SJCRH30 (cell line): ENCODE results near the gene ATP10D. TPM values are rescaled to one million over a fixed set of nuclear protein-coding genes. Genes with fewer than 3 reads are reported as not detected.

Source experiments
- DNase-seq, 2 experiments: peaks; one replicate each; pipeline ENCODE4 v3.0.0-alpha.2; 2015 to 2020
- H3K27ac ChIP-seq: fragments of 250-450 bp; sonication (Bioruptor Pico); 2 replicates; pipeline ENCODE4 v1.5.1; 2020; ENCODE audit warnings: mild to moderate bottlenecking, moderate library complexity
- H3K27me3 ChIP-seq: fragments of 250-450 bp; sonication (Bioruptor Pico); 2 replicates; pipeline ENCODE4 v1.5.1; 2020; ENCODE audit warnings: mild to moderate bottlenecking, moderate library complexity
- H3K36me3 ChIP-seq: fragments of 250-450 bp; sonication (Bioruptor Pico); 2 replicates; pipeline ENCODE4 v1.5.1; 2020; ENCODE audit warnings: mild to moderate bottlenecking, moderate library complexity
- H3K4me1 ChIP-seq: fragments of 250-450 bp; sonication (Bioruptor Pico); 2 replicates; pipeline ENCODE4 v1.5.1; 2020; ENCODE audit warnings: mild to moderate bottlenecking, moderate library complexity
- H3K4me3 ChIP-seq: fragments of 250-450 bp; sonication (Bioruptor Pico); 2 replicates; pipeline ENCODE4 v1.5.1; 2020; ENCODE audit warnings: mild to moderate bottlenecking, moderate library complexity
- H3K9me3 ChIP-seq: fragments of 250-450 bp; sonication (Bioruptor Pico); replicated peaks from 2 replicates; pipeline ENCODE4 v1.5.1; 2020; ENCODE audit warnings: mild to moderate bottlenecking, moderate library complexity
- total RNA-seq: library from RNA; depleted of rRNA; stranded (reverse); fragments of >200 nt; shearing (Covaris generic); gene quantifications from 2 replicates; pipeline ENCODE4 v1.2.3, GENCODE V29; 2014; rRNA removed

Gene ATP10D
- total RNA-seq: 2.6 and 2.7 TPM in 2 replicates

DNA sequence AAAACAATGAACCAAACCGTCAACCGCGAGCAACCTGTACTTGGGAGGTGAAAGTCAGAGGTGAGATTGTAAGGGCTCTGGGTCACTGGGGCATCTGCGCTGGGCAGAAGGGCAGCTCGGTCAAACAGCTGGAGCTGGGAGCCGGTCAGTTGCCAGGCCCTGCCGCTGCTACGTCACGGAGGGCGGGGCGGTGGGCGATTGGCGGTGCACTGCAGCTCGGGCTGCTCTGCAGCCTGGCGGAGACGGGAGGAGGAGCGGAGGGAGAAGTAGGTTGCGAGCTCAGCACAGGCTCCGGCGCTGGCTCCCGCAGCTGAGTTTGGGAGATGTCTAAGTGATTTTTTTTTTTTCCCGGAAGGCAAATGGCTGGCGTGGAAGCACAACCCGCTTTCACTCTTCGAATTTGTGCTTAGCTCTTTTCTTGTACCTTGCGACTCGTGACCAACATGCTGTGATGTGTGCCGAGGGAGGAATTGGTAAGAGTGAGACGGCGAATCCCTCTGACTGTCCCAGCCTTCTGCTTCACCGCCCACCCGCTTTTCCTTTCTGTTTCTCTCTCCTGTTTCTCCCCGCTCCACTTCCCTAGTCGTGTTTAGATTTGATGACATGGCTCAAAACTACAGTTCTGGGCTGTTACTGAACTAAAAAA lies at the start of gene ATP10D:
Gene ATP10D, plus strand, starts transcription at position 229 of the 646 bp plus-strand sequence. CDS start 27,266 bp downstream, outside the sequence.
- Histone ChIP-seq H3K27ac (peak within 1 kb of the TSS; percentile 37; the same call in 1 of the 2 replicates), H3K4me1 (no peaks in the 10 kb centered on the region), H3K9me3 (no peaks in the 10 kb centered on the region), H3K36me3 (no peaks in the 10 kb centered on the region), H3K4me3 (peak within 1 kb of the TSS; percentile 65), H3K27me3 (no peaks in the 10 kb centered on the region)
- DNase-seq: peak; percentile 87

GRCh38 chr4:47442980-47443379 lies 42.1 kb upstream of the ATP10D start:
- no peak overlapping the region for H3K27ac ChIP-seq
- no peaks in the 10 kb centered on the region for H3K4me1 ChIP-seq
- no peak overlapping the region for H3K4me3 ChIP-seq

GRCh38 chr4:47444031-47444430 lies 41.0 kb upstream of the ATP10D start:
- no peaks in the 10 kb centered on the region for H3K36me3 ChIP-seq
- H3K9me3 ChIP-seq: no peaks in the 10 kb centered on the region
- no peak for DNase-seq
- H3K4me1 ChIP-seq: no peaks in the 10 kb centered on the region
- H3K27me3 ChIP-seq: no peaks in the 10 kb centered on the region
- no peak overlapping the region for H3K27ac ChIP-seq
- no peak overlapping the region for H3K4me3 ChIP-seq

More at GRCh38 chr4:47442980-47443379, 42.1 kb upstream of the ATP10D start:
- Histone ChIP-seq H3K9me3 (no peaks in the 10 kb centered on the region), H3K36me3 (no peaks in the 10 kb centered on the region), H3K27me3 (no peaks in the 10 kb centered on the region)
- no peak for DNase-seq

DNA sequence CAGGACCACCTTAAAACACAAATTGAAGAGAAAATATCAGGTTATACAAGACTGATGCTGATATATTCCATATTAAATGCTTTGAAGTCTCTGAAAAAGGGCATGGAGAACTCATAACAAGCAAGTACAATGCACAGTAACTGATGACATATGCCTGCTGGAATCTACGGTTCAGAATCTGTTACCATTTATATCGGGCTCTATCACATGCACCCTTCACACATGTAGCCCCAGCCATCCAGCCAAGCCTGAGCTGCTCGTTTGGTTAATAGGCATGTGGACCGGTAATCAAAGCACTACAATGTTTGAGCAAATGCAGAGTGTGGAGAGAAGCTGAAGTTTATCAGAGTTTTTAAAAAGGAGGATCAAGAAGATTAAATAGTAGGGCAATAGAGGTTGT lies 33.4 kb upstream of the ATP10D start:
- Histone ChIP-seq H3K4me3 (no peak overlapping the region), H3K36me3 (peaks cover 6% of the 10 kb centered on the region), H3K4me1 (no peaks in the 10 kb centered on the region), H3K27ac (no peak overlapping the region), H3K27me3 (no peaks in the 10 kb centered on the region), H3K9me3 (no peaks in the 10 kb centered on the region)
- no peak for DNase-seq

DNA sequence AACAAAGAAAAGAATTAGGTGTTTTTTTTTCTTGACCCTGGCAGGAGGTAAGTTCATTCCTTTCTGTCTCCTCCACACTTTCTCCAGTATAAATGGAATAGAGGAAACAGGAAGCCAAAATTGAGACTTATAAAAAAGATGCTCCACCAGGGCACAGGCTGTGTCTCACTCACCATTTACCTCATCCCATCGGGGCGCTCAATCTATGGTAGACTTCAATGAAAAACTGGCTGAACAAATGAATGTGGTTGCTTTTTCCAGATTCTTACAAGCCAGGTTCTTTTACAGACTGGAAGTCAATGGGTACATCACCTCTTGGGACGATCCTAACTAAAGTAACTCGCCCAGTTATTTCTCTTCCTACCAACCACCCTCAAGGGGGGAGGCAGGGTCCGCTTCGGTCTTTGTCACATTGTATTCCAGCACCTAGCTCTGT lies 22.3 kb upstream of the ATP10D start:
- Histone ChIP-seq H3K27me3 (no peaks in the 10 kb centered on the region), H3K9me3 (no peaks in the 10 kb centered on the region), H3K36me3 (no peaks in the 10 kb centered on the region), H3K4me1 (no peaks in the 10 kb centered on the region), H3K4me3 (peak overlapping the region; percentile 81), H3K27ac (no peak overlapping the region; the same call in 1 of the 2 replicates)
- no peak for DNase-seq

DNA sequence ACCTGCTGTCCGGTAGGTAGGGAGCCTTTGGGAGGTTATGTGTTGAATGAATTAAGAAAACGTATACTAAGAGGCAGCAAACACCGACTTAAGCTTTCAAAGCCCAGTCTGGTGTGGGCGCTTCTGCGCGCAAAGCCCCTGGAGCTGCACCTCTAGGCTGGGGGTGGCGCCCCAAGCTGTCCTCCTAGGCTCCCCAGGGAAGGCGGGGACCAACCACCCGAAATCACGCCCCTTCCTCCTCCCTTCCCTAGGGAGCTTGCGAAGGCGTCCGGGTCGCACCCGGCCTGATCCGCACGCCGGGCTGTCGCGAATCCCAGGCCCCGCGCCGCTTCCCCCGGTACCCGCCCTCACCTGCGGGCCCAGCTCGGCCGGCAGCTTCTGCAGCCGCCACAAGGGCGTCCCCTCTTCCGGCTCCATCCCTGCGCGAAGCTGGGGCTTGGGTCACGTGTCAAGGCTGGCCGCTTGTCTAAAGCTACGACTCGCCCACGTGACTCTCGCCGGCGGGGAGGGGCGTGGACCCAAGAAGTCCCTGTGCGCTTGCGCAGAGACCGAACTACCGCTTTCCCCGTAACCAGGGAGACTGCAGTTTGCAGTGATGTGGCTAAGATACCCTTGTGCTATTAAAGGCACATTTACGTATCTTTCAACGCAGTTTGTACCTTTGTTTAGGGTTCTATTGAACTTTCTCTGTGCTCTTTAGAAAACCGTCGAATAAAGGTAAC lies 21.7 kb upstream of the ATP10D start, which contains the start of gene COMMD8:
Gene COMMD8, minus strand, starts transcription at position 468 of the 722 bp plus-strand sequence. Its CDS starts 51 bp downstream, at position 417.
- H3K27me3 ChIP-seq: no peaks in the 10 kb centered on the region
- H3K9me3 ChIP-seq: no peaks in the 10 kb centered on the region
- H3K27ac ChIP-seq: peak within 1 kb of the TSS; percentile 43; the same call in 1 of the 2 replicates
- DNase-seq: peak; percentile 95 to 96
- H3K4me3 ChIP-seq: peak within 1 kb of the TSS; percentile 81
- H3K4me1 ChIP-seq: no peaks in the 10 kb centered on the region
- no peaks in the 10 kb centered on the region for H3K36me3 ChIP-seq

- H3K4me3 ChIP-seq: no peak overlapping the region
- no peaks in the 10 kb centered on the region for H3K27me3 ChIP-seq
- no peaks in the 10 kb centered on the region for H3K4me1 ChIP-seq
- no peaks in the 10 kb centered on the region for H3K9me3 ChIP-seq
- H3K36me3 ChIP-seq: no peaks in the 10 kb centered on the region
- no peak overlapping the region for H3K27ac ChIP-seq
- DNase-seq: no peak
Measured at GRCh38 chr4:47465004-47465403, 20.1 kb upstream of the ATP10D start.

DNA sequence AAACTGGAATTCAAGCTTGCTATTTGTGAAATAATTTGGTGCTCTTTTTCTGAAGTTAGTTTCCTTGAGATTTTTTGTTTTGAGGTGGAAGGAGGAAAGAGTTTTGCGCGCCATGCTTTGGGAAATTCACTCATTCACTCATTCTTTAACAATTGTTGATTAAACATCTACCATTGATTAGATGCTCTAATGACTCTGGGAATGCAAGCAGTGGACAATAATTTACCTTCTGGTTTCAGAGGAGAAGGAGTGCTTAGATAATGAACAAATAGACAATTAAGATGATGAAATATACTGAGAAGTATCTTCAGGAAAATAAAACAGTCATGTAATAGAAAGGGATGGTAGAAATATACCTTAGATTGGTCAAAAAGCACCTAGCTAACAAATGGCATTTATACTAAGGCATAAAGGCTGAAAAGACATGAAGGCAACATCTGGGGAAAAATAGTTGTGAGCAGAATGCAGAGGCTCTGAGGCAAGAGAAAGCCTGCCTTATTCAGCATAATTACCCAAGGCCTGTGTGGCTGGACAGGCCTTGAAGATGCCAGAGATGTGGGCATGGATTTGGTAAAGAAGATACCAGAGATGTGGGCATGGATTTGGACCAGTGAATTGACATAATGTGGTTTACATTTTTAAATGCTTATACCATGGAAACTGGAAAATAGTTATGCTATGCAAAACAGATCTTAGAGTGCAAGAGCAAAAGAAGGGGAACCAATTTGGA lies 18.9 kb upstream of the ATP10D start:
- Histone ChIP-seq H3K27me3 (no peaks in the 10 kb centered on the region), H3K4me3 (no peak overlapping the region), H3K9me3 (no peaks in the 10 kb centered on the region), H3K36me3 (no peaks in the 10 kb centered on the region), H3K4me1 (no peaks in the 10 kb centered on the region), H3K27ac (no peak overlapping the region)
- no peak for DNase-seq

DNA sequence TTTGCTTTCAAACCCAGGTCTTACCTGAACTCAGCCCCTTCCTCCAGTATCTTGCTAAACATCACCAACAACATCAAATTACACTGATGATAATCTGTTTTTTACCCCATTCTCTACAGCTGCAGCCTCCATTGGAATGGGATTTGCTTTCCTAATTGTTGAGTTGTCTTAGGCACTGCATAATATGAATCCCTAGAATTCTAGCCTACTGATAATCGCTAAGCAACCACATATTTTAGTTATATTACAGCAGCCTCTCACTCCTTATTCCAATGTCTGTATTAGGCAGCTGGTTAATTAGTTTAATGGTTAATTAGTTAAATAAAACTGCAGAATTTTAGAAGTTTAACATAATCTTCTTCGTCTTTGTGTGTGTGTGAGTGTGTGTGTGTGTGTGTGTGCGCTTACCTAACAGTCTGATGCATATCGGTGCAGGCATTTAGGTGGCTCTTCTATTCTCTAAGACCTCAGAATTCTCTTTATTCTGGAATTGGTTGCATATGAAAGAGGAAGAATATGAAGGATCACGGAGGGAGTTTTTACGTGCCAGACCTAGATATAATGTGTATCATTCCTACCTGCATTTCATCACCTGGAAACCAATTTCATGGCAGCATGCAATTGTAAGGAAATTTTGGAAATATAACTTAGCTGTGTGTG lies 16.2 kb upstream of the ATP10D start:
- Histone ChIP-seq H3K4me3 (no peak overlapping the region), H3K4me1 (no peaks in the 10 kb centered on the region), H3K9me3 (no peaks in the 10 kb centered on the region), H3K27ac (no peak overlapping the region), H3K27me3 (0 out of 2 replicates have a peak, but pooled peaks cover 8% of the 10 kb centered on the region), H3K36me3 (no peaks in the 10 kb centered on the region)
- DNase-seq: no peak

- no peak overlapping the region for H3K27ac ChIP-seq
- no peaks in the 10 kb centered on the region for H3K4me1 ChIP-seq
- H3K9me3 ChIP-seq: no peaks in the 10 kb centered on the region
- H3K27me3 ChIP-seq: 0 out of 2 replicates have a peak, but pooled peaks cover 8% of the 10 kb centered on the region
- no peak overlapping the region for H3K4me3 ChIP-seq
- H3K36me3 ChIP-seq: no peaks in the 10 kb centered on the region
- no peak for DNase-seq
Measured at GRCh38 chr4:47469951-47470350, 15.1 kb upstream of the ATP10D start.

- Histone ChIP-seq H3K9me3 (no peaks in the 10 kb centered on the region), H3K4me3 (no peak overlapping the region), H3K4me1 (no peaks in the 10 kb centered on the region), H3K27ac (no peak overlapping the region), H3K36me3 (no peaks in the 10 kb centered on the region), H3K27me3 (0 out of 2 replicates have a peak, but pooled peaks cover 8% of the 10 kb centered on the region)
- DNase-seq: no peak
Measured at GRCh38 chr4:47471064-47471463, 14.0 kb upstream of the ATP10D start.

DNA sequence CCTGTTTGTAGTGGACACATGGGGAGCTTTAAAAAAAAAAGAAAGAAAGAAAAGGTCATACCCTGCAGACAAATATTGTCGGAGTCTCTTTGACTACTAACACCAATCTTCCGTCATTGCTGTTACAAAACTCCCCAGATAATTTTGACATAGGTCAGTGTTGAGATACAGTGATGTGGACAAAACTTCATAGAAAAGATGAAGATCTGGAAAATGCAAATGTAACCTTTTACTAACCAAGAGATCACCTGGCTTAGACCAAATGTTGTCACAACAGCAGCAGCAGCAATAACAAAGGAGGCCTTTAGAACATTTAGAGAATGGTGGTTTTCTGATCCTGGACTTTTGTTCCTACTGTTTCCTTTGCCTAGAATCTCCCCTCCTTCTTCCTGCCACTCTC lies 13.5 kb upstream of the ATP10D start:
- H3K4me1 ChIP-seq: no peaks in the 10 kb centered on the region
- H3K27me3 ChIP-seq: 0 out of 2 replicates have a peak, but pooled peaks cover 8% of the 10 kb centered on the region
- DNase-seq: no peak
- H3K4me3 ChIP-seq: no peak overlapping the region
- H3K36me3 ChIP-seq: no peaks in the 10 kb centered on the region
- no peaks in the 10 kb centered on the region for H3K9me3 ChIP-seq
- no peak overlapping the region for H3K27ac ChIP-seq

DNA sequence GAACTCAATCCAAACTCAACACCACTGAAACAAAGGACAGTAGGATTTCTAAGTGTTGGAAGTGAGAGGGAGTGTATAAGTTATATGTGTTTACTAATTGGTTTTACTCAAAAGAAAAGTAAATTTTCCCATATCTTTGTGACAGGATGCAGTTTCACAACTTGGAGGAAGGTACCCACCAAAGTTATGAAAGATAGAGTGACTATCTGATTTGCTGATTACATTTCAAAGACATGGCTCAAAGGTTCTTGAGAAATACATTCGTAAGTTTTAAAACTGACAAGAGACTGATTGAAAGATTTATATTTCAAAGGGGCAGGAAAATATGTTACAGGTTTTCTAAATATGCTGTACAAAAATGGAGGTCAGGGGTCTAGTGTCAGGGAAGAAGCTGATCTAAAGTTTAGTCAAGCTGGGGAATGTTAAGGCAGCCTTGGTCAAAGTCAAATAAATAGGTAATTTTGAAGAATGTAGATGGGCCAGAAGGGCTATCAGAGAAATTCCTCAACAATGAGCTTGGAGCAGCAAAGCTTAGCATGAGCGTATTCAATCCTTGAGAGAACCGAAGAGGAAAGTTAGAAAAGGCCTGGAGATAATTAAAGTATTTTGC lies 11.8 kb upstream of the ATP10D start:
- Histone ChIP-seq H3K27ac (no peak overlapping the region), H3K9me3 (no peaks in the 10 kb centered on the region), H3K4me1 (no peaks in the 10 kb centered on the region), H3K4me3 (no peak overlapping the region), H3K36me3 (no peaks in the 10 kb centered on the region), H3K27me3 (0 out of 2 replicates have a peak, but pooled peaks cover 8% of the 10 kb centered on the region)
- no peak for DNase-seq

GRCh38 chr4:47474799-47475198 lies 10.3 kb upstream of the ATP10D start:
- DNase-seq: no peak
- H3K36me3 ChIP-seq: no peaks in the 10 kb centered on the region
- no peaks in the 10 kb centered on the region for H3K9me3 ChIP-seq
- H3K27me3 ChIP-seq: 0 out of 2 replicates have a peak, but pooled peaks cover 8% of the 10 kb centered on the region
- no peak overlapping the region for H3K4me3 ChIP-seq
- no peaks in the 10 kb centered on the region for H3K4me1 ChIP-seq
- no peak overlapping the region for H3K27ac ChIP-seq
